Osteoblast (primary cell): Measurements from ENCODE around the gene CDKL4. TPM values are rescaled to one million over a fixed set of nuclear protein-coding genes. Genes with fewer than 3 reads are reported as not detected.
"Not testable (repeated sequence)": the region's sequence is repeated elsewhere in the genome, so short reads cannot be mapped to it uniquely, and the experiment has no call there.

Source experiments
- DNase-seq: peaks from one replicate; pipeline ENCODE4 v3.0.0; 2011; ENCODE audit warnings: low spot score, mixed read lengths; ENCODE audit not compliant: insufficient read length; ENCODE audit errors: missing footprints
- H2AFZ ChIP-seq: 2 replicates; pipeline ENCODE4 v1.6.0; 2011; ENCODE audit warnings: mild to moderate bottlenecking, low read length
- H3K27ac ChIP-seq: 2 replicates; pipeline ENCODE4 v1.5.1; 2011; ENCODE audit warnings: mild to moderate bottlenecking, low read depth, low read length, moderate library complexity
- H3K27me3 ChIP-seq: 2 replicates; pipeline ENCODE4 v1.6.0; 2012; ENCODE audit warnings: mild to moderate bottlenecking, control low read depth, inconsistent platforms, low read length, moderate library complexity; ENCODE audit not compliant: insufficient read depth
- H3K36me3 ChIP-seq: 2 replicates; pipeline ENCODE4 v1.5.1; 2011; ENCODE audit warnings: mild to moderate bottlenecking, low read length, control low read depth, moderate library complexity; ENCODE audit not compliant: insufficient read depth
- H3K4me1 ChIP-seq: 2 replicates; pipeline ENCODE4 v1.5.1; 2011; ENCODE audit warnings: mild to moderate bottlenecking, low read length, control low read depth, moderate library complexity; ENCODE audit not compliant: insufficient read depth
- H3K4me2 ChIP-seq: 2 replicates; pipeline ENCODE4 v1.6.0; 2011; ENCODE audit warnings: mild to moderate bottlenecking, low read length; ENCODE audit not compliant: insufficient read depth
- H3K4me3 ChIP-seq: fragments of 200-600 bp; sonication (generic); 3 replicates; pipeline ENCODE4 v1.5.1; 2012; ENCODE audit warnings: mild to moderate bottlenecking, low read length, inconsistent platforms; ENCODE audit not compliant: insufficient read depth
- H3K79me2 ChIP-seq: 2 replicates; pipeline ENCODE4 v1.6.0; 2012; ENCODE audit warnings: mild to moderate bottlenecking, low read length, control low read depth, inconsistent platforms; ENCODE audit not compliant: insufficient read depth
- H3K9me3 ChIP-seq: 2 replicates; pipeline ENCODE4 v1.5.1; 2011; ENCODE audit warnings: low read depth, low read length, control low read depth
- H4K20me1 ChIP-seq: 2 replicates; pipeline ENCODE4 v1.6.0; 2012; ENCODE audit warnings: mild to moderate bottlenecking, low read length, control low read depth; ENCODE audit not compliant: insufficient read depth
- CTCF ChIP-seq: IDR thresholded peaks from 2 replicates; pipeline ENCODE4 v1.5.1; 2011; ENCODE audit warnings: mild to moderate bottlenecking, low read depth, low read length, moderate library complexity; ENCODE audit errors: extremely low read depth
- total RNA-seq: library from RNA; depleted of rRNA; stranded (reverse); fragments of >200 nt; gene quantifications from 2 replicates; pipeline ENCODE4 v1.2.3, GENCODE V29; 2012

CDKL4 gene
- total RNA-seq, 1 donor = 2.2 TPM

GRCh38 chr2:39145906-39146421, 97.8 kb downstream of the CDKL4 start:
- H3K79me2 ChIP-seq = no peaks in the 10 kb centered on the region
- H3K27me3 ChIP-seq = no peaks in the 10 kb centered on the region
- H3K4me3 ChIP-seq = no peak overlapping the region
- H2AFZ ChIP-seq = no peak overlapping the region
- H3K4me1 ChIP-seq = no peaks in the 10 kb centered on the region
- no peaks in the 10 kb centered on the region for H4K20me1 ChIP-seq
- H3K36me3 ChIP-seq = no peaks in the 10 kb centered on the region
- TF ChIP-seq CTCF = no peak
- no peaks in the 10 kb centered on the region for H3K9me3 ChIP-seq
- no peak overlapping the region for H3K4me2 ChIP-seq
- DNase-seq = no peak
- H3K27ac ChIP-seq = no peak overlapping the region

GRCh38 chr2:39144416-39144815, 99.4 kb downstream of the CDKL4 start:
- Histone ChIP-seq H3K4me1 (no peaks in the 10 kb centered on the region), H3K27me3 (no peaks in the 10 kb centered on the region), H3K36me3 (no peaks in the 10 kb centered on the region), H3K79me2 (no peaks in the 10 kb centered on the region), H3K4me3 (no peak overlapping the region), H3K27ac (no peak overlapping the region), H4K20me1 (no peaks in the 10 kb centered on the region), H3K9me3 (no peaks in the 10 kb centered on the region), H2AFZ (no peak overlapping the region), H3K4me2 (no peak overlapping the region)
- DNase-seq = no peak
- no peak for TF ChIP-seq CTCF

- no peaks in the 10 kb centered on the region for H3K4me1 ChIP-seq
- no peaks in the 10 kb centered on the region for H3K36me3 ChIP-seq
- no peak overlapping the region for H3K27ac ChIP-seq
- H2AFZ ChIP-seq = no peak overlapping the region
- DNase-seq = no peak
- no peak for TF ChIP-seq CTCF
- H3K27me3 ChIP-seq = no peaks in the 10 kb centered on the region
- H3K79me2 ChIP-seq = no peaks in the 10 kb centered on the region
- H3K4me2 ChIP-seq = no peak overlapping the region
- no peak overlapping the region for H3K4me3 ChIP-seq
- H4K20me1 ChIP-seq = no peaks in the 10 kb centered on the region
- no peaks in the 10 kb centered on the region for H3K9me3 ChIP-seq
These were observed 100.7 kb downstream of the CDKL4 start for GRCh38 chr2:39142904-39143605.

GRCh38 chr2:39141334-39142271, 102.2 kb downstream of the CDKL4 start:
- DNase-seq = no peak
- no peak overlapping the region for H3K4me2 ChIP-seq

GRCh38 chr2:39140948-39141333, 102.8 kb downstream of the CDKL4 start:
- H3K4me3 ChIP-seq, DNase-seq, H3K36me3 ChIP-seq, H3K9me3 ChIP-seq, H3K4me1 ChIP-seq, H3K79me2 ChIP-seq, H2AFZ ChIP-seq, H4K20me1 ChIP-seq, H3K27me3 ChIP-seq, H3K4me2 ChIP-seq, H3K27ac ChIP-seq: not testable (repeated sequence)

More at GRCh38 chr2:39141334-39142271, 102.2 kb downstream of the CDKL4 start:
- H3K27me3 ChIP-seq = no peaks in the 10 kb centered on the region
- H3K27ac ChIP-seq = no peak overlapping the region
- H4K20me1 ChIP-seq = no peaks in the 10 kb centered on the region
- H3K79me2 ChIP-seq = no peaks in the 10 kb centered on the region
- no peak overlapping the region for H2AFZ ChIP-seq
- no peak overlapping the region for H3K4me3 ChIP-seq
- TF ChIP-seq CTCF = no peak
- H3K9me3 ChIP-seq = no peaks in the 10 kb centered on the region
- no peaks in the 10 kb centered on the region for H3K4me1 ChIP-seq
- no peaks in the 10 kb centered on the region for H3K36me3 ChIP-seq
